ENCODE measurements around the gene GRK4. TPM values are rescaled to one million over a fixed set of nuclear protein-coding genes. Genes with fewer than 3 reads are reported as not detected.

Gene GRK4
- total RNA-seq, 2 donors from 2014 or later = 6.9 to 9.9 TPM

- H3K4me3 ChIP-seq = no peak overlapping the region
- H3K27me3 ChIP-seq (replicated peaks; ENCODE audit: insufficient read depth) = no peaks in the 10 kb centered on the region
- peaks cover 6 to 11% of the 10 kb centered on the region in 2 donors for H3K4me1 ChIP-seq (ENCODE audit: control insufficient read depth in 1 of 2, low read depth in 2 of 2)
- H3K27ac ChIP-seq = no peak overlapping the region
- no peak for DNase-seq (ENCODE audit: low spot score)
- TF ChIP-seq CTCF (IDR thresholded peaks at IDR 0.05) = no peak
- no peak for ATAC-seq (ENCODE audit: insufficient number of reproducible peaks, low FRiP score, low read depth)
- H3K36me3 ChIP-seq = no peaks in the 10 kb centered on the region
- no peaks in the 10 kb centered on the region for H3K9me3 ChIP-seq
Measured at GRCh38 chr4:3013839-3014350, 50.5 kb downstream of the GRK4 start.

- DNase-seq (ENCODE audit: low spot score) (no peak), ATAC-seq (ENCODE audit: insufficient number of reproducible peaks, low FRiP score, low read depth) (no peak)
- Histone ChIP-seq H3K27me3 (replicated peaks; ENCODE audit: insufficient read depth) (no peaks in the 10 kb centered on the region), H3K27ac (no peak overlapping the region), H3K36me3 (no peaks in the 10 kb centered on the region), H3K9me3 (no peaks in the 10 kb centered on the region), H3K4me3 (no peak overlapping the region), H3K4me1 (ENCODE audit: control insufficient read depth in 1 of 2, low read depth in 2 of 2) (no peaks in the 10 kb centered on the region)
- TF ChIP-seq CTCF (IDR thresholded peaks at IDR 0.05) = no peak
Measured at GRCh38 chr4:3016961-3017360, 53.6 kb downstream of the GRK4 start.

- H3K27me3 ChIP-seq (replicated peaks; ENCODE audit: insufficient read depth) = no peaks in the 10 kb centered on the region
- H3K36me3 ChIP-seq = no peaks in the 10 kb centered on the region
- H3K9me3 ChIP-seq = no peaks in the 10 kb centered on the region
- no peak for ATAC-seq (ENCODE audit: insufficient number of reproducible peaks, low FRiP score, low read depth)
- TF ChIP-seq CTCF (IDR thresholded peaks at IDR 0.05) = no peak
- H3K4me3 ChIP-seq = no peak overlapping the region
- no peak overlapping the region for H3K27ac ChIP-seq
- H3K4me1 ChIP-seq (ENCODE audit: control insufficient read depth in 1 of 2, low read depth in 2 of 2) = no peaks in the 10 kb centered on the region
- no peak for DNase-seq (ENCODE audit: low spot score)
Measured at GRCh38 chr4:3017504-3017903, 54.1 kb downstream of the GRK4 start.

GRCh38 chr4:3019145-3019846 is 55.9 kb downstream of the GRK4 start:
- DNase-seq (ENCODE audit: low spot score) = no peak
- H3K27me3 ChIP-seq (replicated peaks; ENCODE audit: insufficient read depth) = no peaks in the 10 kb centered on the region

GRCh38 chr4:3021127-3021526 is 57.8 kb downstream of the GRK4 start:
- ATAC-seq (ENCODE audit: insufficient number of reproducible peaks, low FRiP score, low read depth) (no peak), DNase-seq (ENCODE audit: low spot score) (no peak)
- no peak for TF ChIP-seq CTCF (IDR thresholded peaks at IDR 0.05)
- no peaks in the 10 kb centered on the region for H3K36me3 ChIP-seq
- H3K9me3 ChIP-seq = no peaks in the 10 kb centered on the region
- no peak overlapping the region for H3K27ac ChIP-seq
- H3K4me3 ChIP-seq = no peak overlapping the region
- no peaks in the 10 kb centered on the region for H3K4me1 ChIP-seq (ENCODE audit: control insufficient read depth in 1 of 2, low read depth in 2 of 2)
- no peaks in the 10 kb centered on the region for H3K27me3 ChIP-seq (replicated peaks; ENCODE audit: insufficient read depth)

More at GRCh38 chr4:3019145-3019846, 55.9 kb downstream of the GRK4 start:
- Histone ChIP-seq H3K36me3 (no peaks in the 10 kb centered on the region), H3K9me3 (no peaks in the 10 kb centered on the region), H3K27ac (no peak overlapping the region), H3K4me1 (ENCODE audit: control insufficient read depth in 1 of 2, low read depth in 2 of 2) (no peaks in the 10 kb centered on the region), H3K4me3 (no peak overlapping the region)
- TF ChIP-seq CTCF (IDR thresholded peaks at IDR 0.05) = no peak
- no peak for ATAC-seq (ENCODE audit: insufficient number of reproducible peaks, low FRiP score, low read depth)

Measured in thoracic aorta (tissue), 2 donors.